ENCODE data around the gene MTMR2.
"Not testable (repeated sequence)": the region's sequence is repeated elsewhere in the genome, so short reads cannot be mapped to it uniquely, and the experiment has no call there.

MTMR2 gene

DNA sequence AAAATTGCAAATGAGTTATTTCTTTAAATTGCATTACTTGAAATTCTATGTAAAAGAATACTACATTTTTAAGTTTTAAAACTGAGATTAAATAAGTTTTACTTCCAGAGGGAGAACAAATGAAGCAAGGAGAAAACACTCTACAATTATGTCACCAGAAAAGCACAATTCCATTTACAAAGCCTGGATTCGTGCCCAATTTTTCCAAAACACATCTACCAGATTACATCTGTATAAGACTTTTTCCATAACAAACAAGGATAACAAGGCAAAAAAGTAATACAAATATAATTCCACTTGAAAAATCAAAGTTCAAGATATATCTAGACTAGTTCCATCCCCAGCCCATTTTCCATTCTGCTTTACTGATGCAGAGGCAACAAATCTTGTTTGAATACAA is 40.5 kb downstream of the MTMR2 start:
- FAIRE-seq, result no peak

DNA sequence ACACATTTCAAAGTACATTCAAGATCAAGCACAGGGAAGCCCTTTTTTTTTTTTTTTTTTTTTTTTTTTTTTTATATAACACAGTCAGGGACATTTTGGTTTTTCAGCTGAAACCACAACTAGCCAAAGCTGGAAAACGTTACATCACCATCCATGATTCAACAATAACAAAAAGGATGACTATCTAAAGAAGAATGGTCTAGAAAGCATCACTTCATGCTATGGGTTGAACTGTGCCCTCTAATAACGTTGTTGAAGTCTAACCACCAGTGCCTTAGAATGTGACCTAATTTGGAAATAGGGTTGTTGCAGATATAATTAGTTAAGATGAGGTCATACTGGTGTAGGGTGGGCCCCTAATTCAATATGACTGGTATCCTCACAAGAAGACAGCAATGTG is 46.6 kb downstream of the MTMR2 start:
- no peak for FAIRE-seq

DNA sequence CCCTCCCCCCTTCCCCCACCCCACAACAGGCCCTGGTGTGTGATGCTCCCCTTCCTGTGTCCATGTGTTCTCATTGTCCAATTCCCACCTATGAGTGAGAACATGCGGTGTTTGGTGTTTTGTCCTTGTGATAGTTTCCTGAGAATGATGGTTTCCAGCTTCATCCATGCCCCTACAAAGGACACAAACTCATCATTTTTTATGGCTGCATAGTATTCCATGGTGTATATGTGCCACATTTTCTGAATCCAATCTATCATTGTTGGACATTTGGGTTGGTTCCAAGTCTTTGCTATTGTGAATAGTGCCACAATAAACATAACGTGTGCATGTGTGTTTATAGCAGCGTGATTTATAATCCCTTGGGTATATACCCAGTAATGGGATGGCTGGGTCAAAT is 53.0 kb downstream of the MTMR2 start:
- FAIRE-seq, result not testable (repeated sequence)

DNA sequence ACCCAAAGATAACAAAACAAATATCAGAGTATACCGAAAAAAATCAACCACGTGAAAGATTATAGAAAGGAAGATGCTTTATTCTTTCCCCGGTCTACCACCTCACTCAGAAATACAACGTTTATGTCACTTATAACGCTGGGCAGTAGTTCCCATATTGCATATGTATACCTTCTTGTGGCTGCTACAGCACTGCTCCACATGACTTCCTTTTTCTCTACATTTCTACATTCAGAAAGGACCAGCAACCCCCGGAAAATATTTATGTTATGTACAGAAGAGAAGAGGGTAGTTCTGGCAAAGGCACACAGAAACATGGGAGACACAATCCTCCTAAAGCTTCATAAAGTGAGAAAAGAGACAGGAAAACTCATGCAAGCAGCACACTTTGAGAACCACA is 56.8 kb downstream of the MTMR2 start:
- no peak for FAIRE-seq

DNA sequence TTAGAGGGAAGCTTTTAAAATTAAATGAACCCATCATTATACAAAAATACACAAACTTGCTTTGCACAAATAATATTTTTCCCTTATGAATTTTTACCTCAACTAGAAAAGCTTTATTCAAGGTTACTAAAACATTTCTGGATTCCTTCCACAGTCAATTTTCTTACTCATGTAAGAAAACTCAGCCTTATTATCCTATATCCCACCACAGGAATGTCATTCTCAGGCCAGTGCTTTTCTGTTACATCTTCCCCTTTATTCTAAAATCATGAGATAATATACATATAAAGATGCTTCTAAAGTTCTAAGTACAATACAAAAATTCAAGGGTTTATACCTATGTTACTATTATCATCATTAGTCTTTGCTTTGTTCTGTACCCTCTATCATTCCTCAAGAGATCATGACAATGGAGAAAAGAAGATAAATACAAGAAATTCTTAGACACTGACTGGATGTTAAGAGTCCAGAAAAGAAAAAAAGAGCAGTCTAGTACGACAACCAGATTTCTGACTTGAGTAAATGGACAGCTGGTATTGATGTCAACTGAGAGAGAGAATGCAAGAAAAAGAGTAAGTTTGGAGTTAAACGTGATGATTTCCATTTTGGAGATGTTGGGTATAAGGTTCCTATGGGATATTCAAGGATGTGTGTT is 60.3 kb downstream of the MTMR2 start:
- FAIRE-seq, result no peak

DNA sequence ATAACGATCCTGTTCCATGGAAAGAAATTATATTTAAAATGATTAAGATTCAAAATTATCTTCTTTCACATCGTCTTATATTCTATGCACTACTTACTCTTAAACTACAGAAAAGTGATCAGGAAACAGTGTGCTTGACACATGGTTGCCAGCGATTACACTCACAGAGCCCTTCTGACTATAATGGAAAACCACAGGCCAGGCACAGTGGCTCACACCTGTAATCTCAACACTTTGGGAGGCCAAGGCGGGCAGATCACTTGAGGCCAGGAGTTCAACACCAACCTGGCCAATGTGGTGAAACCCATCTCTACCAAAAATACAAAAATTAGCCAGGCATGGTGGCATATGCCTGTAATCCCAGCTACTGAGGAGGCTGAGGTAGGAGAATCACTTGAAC is 63.9 kb downstream of the MTMR2 start:
- FAIRE-seq, result not testable (repeated sequence)

DNA sequence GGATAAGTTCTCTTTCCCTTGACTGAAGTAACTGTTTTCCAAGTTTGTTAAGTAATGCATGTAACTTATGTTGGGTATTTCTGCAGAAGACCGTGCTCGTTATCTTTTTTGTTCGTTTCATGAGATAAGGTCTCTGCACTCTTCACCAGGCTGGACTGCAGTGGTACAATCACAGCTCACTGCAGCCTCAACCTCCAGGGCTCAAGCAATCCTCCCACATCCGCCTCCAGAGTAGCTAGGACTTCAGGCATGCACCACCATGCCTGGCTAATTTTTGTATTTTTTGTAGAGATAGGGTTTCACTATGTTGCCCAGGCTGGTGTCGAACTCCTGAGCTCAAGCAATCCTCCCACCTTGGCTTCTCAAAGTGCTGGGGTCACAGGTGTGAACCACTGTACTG is 69.5 kb downstream of the MTMR2 start:
- FAIRE-seq, result not testable (repeated sequence)

DNA sequence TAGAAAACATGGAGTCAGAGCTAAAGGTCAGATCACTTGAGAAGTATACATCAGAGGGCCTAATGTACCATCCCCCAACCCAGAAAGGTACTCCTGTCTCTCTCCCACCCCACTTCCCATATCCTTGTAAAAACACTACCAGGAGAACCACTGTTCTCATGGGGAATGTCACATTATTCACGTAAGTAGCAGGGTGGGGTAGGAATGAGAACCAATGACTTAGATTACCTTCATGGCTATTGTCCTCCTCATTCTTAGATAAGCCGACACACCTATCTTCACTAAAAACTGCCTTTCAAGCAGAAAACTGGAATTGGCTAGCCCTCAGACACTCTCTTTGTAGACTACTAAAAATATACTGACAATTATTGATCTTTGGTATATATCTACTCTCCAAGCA is 70.0 kb downstream of the MTMR2 start:
- no peak for FAIRE-seq

DNA sequence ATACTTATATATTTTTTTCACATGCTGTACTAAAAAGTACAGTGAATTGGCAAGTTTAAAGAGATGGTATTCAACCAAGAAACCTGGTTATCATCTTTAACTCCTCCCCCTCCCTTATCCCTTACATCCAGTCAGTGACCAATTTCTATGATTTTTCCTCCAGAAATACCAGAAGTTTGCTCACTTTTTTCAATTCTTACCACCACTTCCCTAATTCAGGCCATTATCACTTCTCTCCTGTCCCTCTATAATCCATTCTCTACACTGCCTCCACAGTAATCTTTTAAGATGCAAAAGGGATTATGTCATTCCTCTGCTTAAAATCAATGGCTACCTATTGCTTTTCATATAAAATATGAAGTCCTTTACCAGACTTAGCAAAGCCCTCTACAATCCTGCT is 70.8 kb downstream of the MTMR2 start:
- FAIRE-seq, result no peak

DNA sequence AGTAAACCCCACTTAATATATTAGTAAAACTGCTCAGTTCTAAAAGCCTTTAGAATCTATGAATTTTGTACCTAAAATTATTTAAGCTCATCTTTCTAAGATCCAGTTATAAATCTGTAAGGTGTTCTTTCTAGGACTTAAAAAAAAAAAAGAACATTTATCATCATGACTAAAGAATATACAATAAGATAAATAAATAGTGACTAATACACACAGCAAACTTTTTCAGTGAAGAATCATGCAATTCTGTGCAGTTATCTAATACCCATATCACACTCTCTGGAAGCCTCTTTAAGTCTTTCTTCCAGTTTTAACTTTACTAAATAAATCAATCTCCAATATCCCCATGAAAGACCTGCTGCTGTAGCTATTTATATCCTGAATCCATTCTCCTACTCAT is 73.8 kb downstream of the MTMR2 start:
- FAIRE-seq, result no peak

DNA sequence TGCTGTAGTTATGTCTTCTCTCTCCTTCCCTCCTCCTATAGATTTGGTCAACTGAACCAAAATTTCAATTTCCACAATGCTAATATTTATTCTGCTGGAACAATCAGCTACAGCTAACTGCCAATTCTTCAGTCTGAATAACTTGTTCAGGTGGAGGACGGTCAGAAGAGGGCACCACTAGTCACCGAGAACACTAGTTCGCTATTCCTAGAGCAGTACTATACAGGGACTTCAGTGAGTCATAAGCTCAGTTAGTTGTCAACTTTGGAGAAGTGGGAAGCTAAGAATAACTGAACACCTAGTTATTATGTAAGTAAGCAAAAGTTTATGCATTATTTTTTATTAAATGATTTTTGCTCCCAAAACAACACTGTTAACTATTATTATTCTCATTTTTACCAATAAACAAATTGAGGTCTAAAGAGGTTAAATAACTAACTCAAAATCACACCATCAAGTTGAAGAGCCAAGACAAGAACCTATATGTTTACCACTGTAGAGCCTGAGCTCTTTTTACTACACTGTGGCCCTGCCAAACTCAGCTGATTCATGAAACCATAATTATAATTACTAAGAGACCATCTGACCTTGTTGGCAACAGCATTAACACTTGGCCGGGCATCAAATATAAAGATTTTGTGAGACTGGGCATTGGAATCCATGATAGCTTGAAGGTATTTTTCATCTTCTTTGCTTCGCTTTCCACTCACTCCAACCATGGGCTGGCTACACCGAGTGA is 74.7 kb downstream of the MTMR2 start:
- FAIRE-seq, result no peak

DNA sequence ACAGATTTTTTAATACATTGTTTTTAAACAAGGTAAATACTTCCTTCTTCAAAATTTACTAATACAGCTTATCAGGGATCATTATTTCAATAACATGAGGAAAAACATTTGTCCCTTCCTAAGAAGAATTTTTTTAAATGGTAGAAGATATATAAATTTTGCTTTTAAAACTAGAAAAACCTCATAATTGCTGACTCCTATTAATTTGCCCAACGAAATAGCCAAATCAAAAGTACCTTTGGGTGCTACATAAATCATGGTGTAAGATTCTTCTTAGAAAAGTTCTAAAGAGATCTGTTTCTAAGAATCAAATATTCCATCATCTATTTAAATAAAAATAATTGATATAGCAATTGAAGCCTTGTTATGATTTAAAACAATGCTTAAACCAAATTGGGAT is 78.7 kb downstream of the MTMR2 start:
- FAIRE-seq, result no peak

DNA sequence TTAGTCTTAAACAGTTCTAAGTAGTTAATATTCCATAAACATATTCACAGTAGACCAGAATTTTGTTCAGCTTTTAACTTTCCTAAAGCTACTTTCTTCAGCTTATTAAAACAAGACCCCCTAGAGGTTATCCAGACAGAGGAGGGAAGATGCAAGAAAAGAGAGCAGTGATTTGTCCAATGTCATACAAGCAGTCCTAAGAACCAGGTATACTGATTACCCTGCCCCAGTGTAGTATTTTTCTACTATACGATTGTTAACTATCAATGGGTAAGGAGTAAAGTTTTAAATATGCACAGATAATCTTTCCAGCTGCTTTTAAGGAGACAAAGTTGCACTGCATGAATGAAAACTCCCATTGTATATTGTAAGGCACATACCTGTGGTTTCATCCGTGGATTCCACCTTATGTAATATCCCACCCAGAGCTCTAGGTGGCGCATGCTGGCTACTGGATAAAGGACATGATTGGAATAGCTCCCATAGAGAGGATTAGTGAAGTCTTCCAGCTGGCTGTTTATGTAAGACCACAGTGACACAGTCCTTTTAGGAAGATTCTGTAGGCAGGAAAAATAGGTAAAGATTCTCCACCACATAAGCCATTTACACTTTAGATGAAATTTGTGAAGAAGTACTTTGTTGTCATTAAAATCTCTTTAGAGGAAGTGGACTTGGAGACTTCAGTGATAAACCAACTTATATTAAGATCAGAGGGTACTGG is 88.0 kb downstream of the MTMR2 start:
- FAIRE-seq, result no peak

DNA sequence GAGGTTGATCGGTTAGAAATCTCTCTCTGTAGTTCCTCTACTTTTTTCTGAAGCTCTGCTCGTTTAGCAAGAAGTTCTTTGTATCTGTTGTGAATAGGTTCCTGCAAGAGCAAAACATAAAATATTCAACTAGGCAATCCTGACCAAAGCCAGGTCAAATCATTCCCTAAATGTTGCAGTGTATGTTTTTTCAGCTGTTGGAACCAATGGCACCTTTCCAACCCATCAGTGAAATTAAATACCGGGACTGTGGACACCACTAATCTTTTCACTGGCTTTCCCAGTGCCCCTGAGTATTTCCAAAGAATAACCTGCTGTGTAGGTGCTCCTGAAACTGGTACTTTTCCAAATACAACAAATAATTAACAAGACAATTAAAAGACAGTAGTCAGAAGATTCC is 88.6 kb downstream of the MTMR2 start:
- FAIRE-seq, result no peak

DNA sequence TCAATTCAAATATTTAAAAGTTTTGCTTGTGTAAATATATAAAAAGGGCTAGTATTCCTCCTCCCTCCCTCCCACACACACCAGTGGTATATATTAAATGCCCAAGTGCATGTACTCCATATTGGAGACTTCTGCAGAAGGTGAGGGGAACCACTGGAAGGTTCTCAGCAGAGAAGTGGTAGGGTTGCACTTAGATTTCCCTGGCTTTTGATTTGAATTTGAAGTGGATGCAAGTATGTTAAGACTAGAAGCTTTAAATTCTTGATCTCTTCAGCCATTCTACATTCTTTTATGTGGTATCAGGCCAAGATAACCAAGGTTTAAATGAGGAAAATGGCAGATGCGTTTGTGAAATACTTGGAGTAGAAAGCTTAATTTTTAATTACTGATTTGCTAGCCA is 90.5 kb downstream of the MTMR2 start:
- FAIRE-seq, result no peak

DNA sequence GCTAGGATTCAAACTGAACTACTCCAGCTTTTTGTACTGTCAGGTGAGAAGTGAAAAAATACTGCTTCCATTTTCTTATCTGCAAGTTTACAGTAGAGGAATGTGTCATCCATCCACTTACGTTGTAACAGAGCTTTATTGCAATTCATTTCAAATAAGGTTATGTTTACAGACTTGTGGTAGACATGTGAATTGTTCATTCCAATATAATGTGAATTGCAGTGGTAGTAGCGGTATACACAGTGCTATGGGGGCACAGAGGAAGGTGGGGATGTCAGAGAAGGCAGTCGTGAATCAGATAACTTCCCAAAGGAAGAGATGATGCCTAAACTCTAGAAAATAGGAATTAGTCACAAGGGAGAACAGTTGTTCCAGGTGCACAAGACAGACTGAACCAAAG is 91.1 kb downstream of the MTMR2 start:
- no peak for FAIRE-seq

DNA sequence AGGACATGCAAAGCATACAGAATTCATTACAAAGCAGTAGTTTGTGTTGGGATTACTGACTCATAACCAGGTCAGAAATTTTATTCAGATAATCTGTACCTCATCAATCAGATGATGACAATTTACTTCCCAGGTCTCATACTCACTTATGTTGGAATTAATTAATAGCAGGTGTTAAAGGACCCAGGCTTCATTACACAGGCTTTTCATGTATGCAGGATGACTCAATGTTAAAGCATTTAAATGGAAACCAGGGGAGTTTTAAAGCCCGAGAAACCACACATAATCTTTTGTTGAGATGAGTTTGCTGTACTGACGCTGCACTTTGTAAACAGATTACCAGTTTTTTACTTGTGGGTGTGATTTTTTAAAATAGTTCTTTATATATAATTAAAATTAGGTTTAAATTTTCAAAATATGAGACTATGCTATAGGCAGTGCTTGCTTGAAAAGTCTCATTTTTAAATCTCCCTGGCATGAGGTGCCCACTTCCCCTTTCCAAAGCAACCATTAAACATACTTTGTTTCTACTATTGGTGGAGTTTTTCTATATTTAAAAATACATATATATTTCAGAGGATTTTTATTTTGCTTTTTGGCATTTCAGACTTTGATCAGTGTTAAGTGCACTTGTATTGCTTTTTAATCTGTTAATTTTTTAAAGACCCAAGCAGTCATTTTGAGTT is 92.6 kb downstream of the MTMR2 start:
- FAIRE-seq, result no peak

DNA sequence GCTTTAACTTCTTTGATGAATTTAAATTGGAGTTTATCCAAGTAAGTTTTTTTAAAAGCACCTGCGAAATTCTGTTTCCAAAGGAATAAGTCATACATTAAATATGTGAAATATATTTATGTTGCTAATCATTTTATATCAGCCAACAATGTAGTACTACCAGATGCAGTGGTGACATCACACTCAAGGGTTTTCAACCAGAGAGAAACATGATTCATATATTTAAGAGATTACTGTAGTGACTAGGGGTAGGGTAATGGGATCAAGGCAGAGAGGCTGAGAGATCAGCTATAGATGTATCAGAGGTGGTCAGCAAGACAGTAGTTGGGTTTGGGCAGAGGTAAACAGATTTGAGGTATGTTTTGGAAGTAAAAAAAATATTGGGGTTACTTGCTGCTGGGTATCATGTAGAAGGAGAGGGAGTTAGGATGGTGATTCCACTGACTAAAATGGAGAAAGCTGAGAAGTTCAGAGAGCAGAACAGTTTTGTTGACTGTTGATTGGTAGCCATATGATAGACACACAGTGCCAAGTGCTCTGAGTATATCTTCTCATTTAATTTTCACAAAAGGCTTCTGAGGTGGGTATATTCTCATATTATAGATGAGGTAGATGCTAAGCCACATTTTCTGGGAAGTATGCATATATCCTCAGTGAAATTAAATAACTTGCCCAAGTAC is 94.2 kb downstream of the MTMR2 start:
- FAIRE-seq, result no peak

DNA sequence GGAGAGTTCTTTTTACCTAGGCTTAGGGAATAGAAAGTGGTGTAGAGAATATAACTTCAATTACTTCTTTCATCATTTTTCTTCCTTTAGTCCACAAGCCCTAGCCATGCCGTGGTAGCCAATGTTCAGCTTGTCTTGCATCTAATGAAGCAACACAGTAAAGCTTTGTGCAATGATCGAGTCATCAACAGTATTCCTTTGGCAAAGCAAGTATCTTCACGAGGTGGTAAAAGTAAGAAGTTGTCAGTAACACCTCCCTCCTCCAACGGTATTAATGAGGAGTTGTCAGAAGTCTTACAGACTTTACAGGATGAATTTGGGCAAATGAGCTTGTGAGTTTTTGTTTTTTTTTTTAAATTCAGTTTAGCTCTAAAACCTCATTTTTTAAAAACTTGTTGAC is 96.2 kb downstream of the MTMR2 start:
- FAIRE-seq, result no peak

DNA sequence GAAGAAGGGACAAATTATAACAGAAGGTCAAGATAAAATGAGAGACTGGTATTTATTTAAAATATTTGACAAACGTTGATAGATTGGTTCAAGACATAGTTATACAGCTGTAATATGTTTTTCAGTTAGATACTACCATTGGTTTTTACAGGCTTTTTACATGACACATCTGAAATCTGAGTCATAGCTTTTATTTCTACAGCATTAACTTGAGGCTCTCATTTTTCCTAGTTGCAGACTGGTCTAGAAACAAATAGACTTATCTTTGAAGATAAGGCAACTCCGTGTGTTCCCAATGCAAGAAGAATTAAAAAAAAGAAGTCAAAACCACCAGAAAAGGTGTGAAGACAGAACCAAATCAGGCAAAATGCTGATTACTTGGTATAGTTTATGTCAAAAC is 102.3 kb downstream of the MTMR2 start:
- FAIRE-seq, result no peak

DNA sequence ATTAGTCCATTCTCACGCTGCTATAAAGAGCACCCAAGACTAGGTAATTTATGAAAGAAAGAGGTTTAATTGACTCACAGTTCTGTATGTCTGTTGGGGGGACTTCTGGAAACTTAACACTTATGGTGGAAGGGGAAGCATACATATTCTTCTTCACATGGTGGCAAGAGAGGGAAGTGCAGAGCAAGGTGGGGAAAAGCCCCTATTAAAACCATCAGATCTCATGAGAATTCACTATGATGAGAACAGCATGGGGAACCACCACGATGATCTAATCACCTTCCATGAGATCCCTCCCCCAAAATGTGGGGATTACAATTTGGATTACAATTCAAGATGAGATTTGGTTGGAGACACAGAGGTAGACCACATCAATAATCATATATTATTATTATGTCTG is 107.9 kb downstream of the MTMR2 start:
- FAIRE-seq, result no peak

DNA sequence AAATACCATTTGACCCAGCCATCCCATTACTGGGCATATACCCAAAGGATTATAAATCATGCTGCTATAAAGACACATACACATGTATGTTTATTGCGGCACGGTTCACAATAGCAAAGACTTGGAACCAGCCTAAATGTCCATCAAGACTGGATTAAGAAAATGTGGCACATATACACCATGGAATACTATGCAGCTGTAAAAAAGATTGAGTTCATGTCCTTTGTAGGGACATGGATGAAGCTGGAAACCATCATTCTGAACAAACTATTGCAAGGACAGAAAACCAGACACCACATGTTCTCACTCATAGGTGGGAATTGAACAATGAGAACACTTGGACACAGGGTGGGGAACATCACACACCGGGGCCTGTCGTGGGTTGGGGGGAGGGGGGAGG is 112.9 kb downstream of the MTMR2 start:
- not testable (repeated sequence) for FAIRE-seq

DNA sequence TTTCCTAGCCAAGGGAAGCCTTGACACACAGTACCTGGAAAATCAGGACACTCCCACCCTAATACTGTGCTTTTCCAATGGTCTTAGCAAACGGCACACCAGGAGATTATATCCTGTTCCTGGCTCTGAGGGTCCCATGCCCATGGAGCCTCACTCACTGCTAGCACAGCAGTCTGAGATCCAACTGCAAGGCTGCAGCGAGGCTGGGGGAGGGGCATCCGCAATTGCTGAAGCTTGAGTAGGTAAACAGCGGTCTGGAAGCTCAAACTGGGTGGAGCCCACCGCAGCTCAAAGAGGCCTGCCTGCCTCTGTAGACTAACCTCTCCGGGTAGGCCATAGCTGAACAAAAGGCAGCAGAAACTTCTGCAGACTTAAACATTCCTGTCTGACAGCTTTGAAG is 117.4 kb downstream of the MTMR2 start:
- not testable (repeated sequence) for FAIRE-seq
